Activated CD4-positive, alpha-beta memory T cell treated with anti-CD3 and anti-CD28 coated beads for 36 hours (primary cell): ENCODE data around the gene SMIM31. TPM values are rescaled to one million over a fixed set of nuclear protein-coding genes. Genes with fewer than 3 reads are reported as not detected.

Experiments
- CTCF ChIA-PET: fragments of 350-600 bp; sonication (Branson Sonifier 250); formaldehyde crosslinking; loops from one replicate; lab custom pipeline; 2021; ENCODE audit warnings: antibody characterized with exemption, inconsistent platforms; lab: Charles Lee
- POLR2A ChIA-PET: fragments of 350-600 bp; sonication (Branson Sonifier 250); formaldehyde crosslinking; loops from one replicate; lab custom pipeline; 2021; ENCODE audit warnings: antibody characterized with exemption; lab: Charles Lee
- DNase-seq: peaks from one replicate; pipeline ENCODE4 v3.0.0-alpha.2; 2020
- H3K27ac Mint-ChIP-seq: one replicate; pipeline ENCODE4 v1.8.0; 2021; ENCODE audit warnings: mixed read lengths
- H3K27me3 Mint-ChIP-seq: one replicate; pipeline ENCODE4 v1.8.0; 2021; ENCODE audit warnings: mixed read lengths
- H3K36me3 Mint-ChIP-seq: one replicate; pipeline ENCODE4 v1.8.0; 2021; ENCODE audit warnings: mixed read lengths
- H3K4me1 Mint-ChIP-seq: one replicate; pipeline ENCODE4 v1.8.0; 2021; ENCODE audit warnings: low read depth, mixed read lengths
- H3K4me3 Mint-ChIP-seq: one replicate; pipeline ENCODE4 v1.8.0; 2021; ENCODE audit warnings: mild to moderate bottlenecking, mixed read lengths
- H3K9me3 Mint-ChIP-seq: one replicate; pipeline ENCODE4 v1.8.0; 2021; ENCODE audit warnings: mixed read lengths
- intact Hi-C: fragments of 100-400 bp; cut with micrococcal nuclease; formaldehyde crosslinking; loops from one replicate; pipeline ENCODE4 v1.15.1; 2023
- total RNA-seq, 2 experiments: library from RNA; stranded (reverse); gene quantifications; one replicate each; pipeline ENCODE4 v1.2.3, GENCODE V29; 2021

The SMIM31 gene
- total RNA-seq, 2 experiments from 2014 or later: not detected

DNA sequence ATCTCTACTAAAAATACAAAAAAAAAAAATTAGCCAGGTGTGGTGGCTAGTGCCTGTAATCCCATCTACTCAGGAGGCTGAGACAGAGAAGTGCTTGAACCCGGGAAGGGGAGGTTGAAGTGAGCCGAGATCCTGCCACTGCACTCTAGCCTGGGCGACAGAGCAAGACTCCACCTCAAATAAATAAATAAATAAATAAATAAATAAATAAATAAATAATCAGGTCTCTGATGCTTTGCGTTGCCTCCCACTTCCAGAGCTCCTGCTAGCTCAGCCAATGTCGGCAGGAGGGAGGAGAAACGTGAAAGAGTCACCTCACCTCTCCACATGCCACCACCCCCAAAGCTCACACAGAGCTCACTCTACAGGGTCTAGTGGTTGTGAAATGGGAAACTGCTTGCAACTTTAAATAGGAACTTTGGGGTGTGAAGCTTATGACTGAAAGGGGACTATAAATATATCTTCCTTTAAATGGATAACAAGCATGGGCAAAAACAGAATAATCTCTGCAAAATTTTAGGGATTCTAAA, 7.9 kb downstream of the SMIM31 start:
- no peaks in the 10 kb centered on the region for H3K9me3 Mint-ChIP-seq
- intact Hi-C loops: no loop called here
- DNase-seq: no peak
- H3K27ac Mint-ChIP-seq: no peak overlapping the region
- peaks cover 18% of the 10 kb centered on the region for H3K27me3 Mint-ChIP-seq
- no peaks in the 10 kb centered on the region for H3K36me3 Mint-ChIP-seq
- ChIA-PET CTCF (interaction anchor here (0.7 kb wide), 1 partner anchor 46 kb away, joined by 3 read pairs; no protein-coding TSS in a partner anchor), POLR2A (no interaction called here)
- no peak overlapping the region for H3K4me3 Mint-ChIP-seq
- H3K4me1 Mint-ChIP-seq: no peaks in the 10 kb centered on the region

DNA sequence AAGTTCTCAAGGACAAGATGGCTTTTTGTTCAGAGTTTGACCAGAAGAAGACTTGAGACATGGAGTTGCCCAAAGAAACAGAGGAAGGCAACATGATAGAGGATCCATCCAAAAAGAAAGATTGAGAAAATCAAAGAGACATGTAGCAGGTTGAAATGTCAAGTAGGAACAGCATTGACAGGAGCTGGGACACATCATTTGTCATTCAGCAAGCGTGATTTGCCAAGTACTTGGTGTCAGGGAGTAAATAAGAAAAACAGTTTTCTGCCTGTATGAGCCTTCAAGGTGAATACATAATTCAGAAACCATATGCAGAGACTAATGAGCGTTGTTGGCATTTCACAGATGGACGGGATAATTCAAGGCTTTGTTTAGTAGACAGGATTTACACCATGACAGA, 11.2 kb downstream of the SMIM31 start:
- Mint-ChIP-seq H3K36me3 (no peaks in the 10 kb centered on the region), H3K9me3 (no peaks in the 10 kb centered on the region), H3K4me3 (no peak overlapping the region), H3K27me3 (peaks cover 20% of the 10 kb centered on the region), H3K27ac (no peak overlapping the region), H3K4me1 (no peaks in the 10 kb centered on the region)
- no peak for DNase-seq
- ChIA-PET POLR2A (no interaction called here), CTCF (no interaction called here)
- intact Hi-C loops: no loop called here

DNA sequence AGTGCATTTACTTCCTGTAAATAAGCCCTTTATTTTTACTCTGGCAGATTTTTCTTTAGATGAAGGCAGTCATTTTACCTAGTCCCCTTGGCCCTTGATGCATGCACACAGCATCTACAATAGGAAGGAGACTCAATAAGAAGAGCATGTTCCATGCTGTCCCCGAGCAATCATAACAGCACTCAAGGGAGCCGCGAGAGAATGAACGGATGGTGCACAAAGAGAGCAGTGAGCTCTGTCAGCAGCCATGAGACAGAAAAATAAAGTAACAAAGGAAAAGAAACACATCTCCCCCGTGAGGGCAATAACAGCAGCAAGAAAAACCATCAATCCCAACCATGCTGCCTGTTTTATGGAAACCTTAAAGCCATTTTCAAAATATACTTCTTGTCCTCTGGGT, 11.9 kb downstream of the SMIM31 start:
- Mint-ChIP-seq H3K27ac (no peak overlapping the region), H3K27me3 (peaks cover 18% of the 10 kb centered on the region), H3K4me1 (no peaks in the 10 kb centered on the region), H3K4me3 (no peak overlapping the region), H3K36me3 (no peaks in the 10 kb centered on the region), H3K9me3 (no peaks in the 10 kb centered on the region)
- CTCF ChIA-PET: no interaction called here
- DNase-seq: no peak
- intact Hi-C loops: no loop called here
- POLR2A ChIA-PET: no interaction called here

DNA sequence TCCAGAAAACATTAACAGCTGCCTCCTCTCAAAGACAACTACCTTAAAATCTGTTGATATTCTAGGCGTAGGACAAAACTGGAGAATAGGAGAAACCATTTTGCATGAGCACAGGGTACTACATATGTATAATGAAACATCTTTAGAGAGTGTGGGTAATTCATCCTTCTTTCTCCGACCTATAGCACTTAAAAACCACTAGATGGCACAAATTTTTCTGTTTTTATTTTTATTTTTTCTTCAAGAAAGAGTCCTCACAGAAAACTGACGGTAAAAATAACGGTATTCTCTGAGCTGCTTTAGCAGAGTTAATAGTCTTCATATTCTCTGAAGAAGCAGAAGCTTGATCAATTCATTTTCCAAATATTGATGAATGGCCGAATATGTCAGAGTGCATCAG, 14.6 kb downstream of the SMIM31 start:
- peaks cover 16% of the 10 kb centered on the region for H3K27me3 Mint-ChIP-seq
- H3K36me3 Mint-ChIP-seq: no peaks in the 10 kb centered on the region
- H3K4me3 Mint-ChIP-seq: no peak overlapping the region
- DNase-seq: no peak
- H3K27ac Mint-ChIP-seq: no peak overlapping the region
- H3K4me1 Mint-ChIP-seq: no peaks in the 10 kb centered on the region
- intact Hi-C loops: no loop called here
- ChIA-PET POLR2A (no interaction called here), CTCF (interaction anchor here (0.6 to 1.8 kb wide), 4 partner anchors 11 to 328 kb away, joined by 3 to 10 read pairs (median 3); no protein-coding TSS in a partner anchor)
- H3K9me3 Mint-ChIP-seq: no peaks in the 10 kb centered on the region

DNA sequence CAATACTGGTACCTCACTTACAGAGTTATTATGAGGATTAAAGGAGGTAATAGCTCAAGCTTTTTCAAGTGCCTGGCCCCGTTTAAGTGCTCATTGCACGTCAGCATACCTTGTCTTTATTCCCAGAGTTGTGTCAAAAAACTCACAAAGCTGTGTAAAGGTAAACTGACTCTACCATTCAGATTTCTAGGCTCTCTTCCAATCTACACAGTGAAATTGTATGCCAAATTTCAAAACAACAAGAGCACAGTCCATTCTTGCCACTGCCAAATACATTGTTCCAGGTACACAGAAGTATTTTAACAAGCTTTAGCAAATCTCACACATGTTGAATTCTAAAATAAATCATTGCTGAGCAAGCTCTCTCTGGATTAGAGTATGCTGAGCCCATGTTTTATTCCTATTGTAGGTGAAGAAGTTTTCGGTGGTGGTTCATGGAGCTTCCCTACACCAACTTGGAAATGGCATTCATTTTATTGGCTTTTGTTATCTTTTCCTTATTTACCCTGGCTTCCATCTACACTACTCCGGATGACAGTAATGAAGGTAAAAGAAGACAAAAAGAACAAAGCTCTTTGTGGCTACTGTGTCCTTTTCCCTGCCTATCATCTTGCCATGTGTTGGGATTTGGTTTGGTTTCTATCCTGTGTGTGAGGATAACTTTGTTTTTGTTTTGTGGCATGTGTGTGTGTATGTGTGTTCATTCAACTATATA, 16.2 kb downstream of the SMIM31 start:
- Mint-ChIP-seq H3K4me1 (no peaks in the 10 kb centered on the region), H3K27me3 (peaks cover 15% of the 10 kb centered on the region), H3K36me3 (no peaks in the 10 kb centered on the region), H3K9me3 (no peaks in the 10 kb centered on the region), H3K27ac (no peak overlapping the region), H3K4me3 (no peak overlapping the region)
- no peak for DNase-seq
- intact Hi-C loops: no loop called here
- ChIA-PET POLR2A (no interaction called here), CTCF (interaction anchor here (1.3 kb wide), 1 partner anchor 17 kb away, joined by 3 read pairs; no protein-coding TSS in a partner anchor)

DNA sequence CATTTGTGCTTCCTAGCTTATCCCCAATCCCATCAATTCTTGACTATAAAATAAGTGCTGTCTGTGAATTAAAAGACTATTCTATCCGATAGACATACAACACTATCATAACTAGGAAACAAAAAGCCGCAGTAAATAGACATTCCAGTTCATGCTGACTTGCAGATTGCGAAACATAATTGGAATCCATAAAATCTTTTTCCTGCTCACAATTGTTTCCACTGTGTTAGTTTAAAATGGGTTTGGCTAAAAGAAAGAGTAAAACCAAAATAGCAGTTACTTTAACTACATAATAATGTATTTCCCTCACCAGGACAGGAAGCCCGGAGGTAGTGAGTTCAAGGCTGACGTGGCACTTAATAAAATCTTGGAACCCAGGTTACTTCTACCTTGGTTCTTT, 17.2 kb downstream of the SMIM31 start:
- ChIA-PET CTCF (no interaction called here), POLR2A (no interaction called here)
- intact Hi-C loops: no loop called here
- no peak overlapping the region for H3K27ac Mint-ChIP-seq
- H3K9me3 Mint-ChIP-seq: no peaks in the 10 kb centered on the region
- no peak overlapping the region for H3K4me3 Mint-ChIP-seq
- no peak for DNase-seq
- H3K36me3 Mint-ChIP-seq: no peaks in the 10 kb centered on the region
- peaks cover 8% of the 10 kb centered on the region for H3K27me3 Mint-ChIP-seq
- no peaks in the 10 kb centered on the region for H3K4me1 Mint-ChIP-seq

DNA sequence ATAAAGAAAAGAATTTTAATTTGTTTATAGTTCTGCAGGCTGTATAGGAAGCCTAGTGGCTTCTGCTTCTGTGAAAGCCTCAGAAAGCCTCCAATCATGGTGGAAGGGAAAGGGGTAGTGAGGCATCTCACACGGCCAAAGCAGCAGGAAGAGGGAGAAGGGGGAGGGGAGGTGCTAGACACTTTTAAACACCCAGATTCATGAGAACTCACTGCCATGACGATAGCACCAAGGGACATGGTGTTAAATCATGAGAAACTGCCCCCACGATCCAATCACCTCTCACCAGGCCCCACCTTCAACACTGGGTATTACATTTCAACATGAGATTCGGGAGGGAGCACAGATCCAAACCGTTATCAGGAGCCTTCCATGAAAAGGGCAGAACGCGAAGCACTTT, 18.1 kb downstream of the SMIM31 start:
- intact Hi-C loops: no loop called here
- CTCF ChIA-PET: no interaction called here
- no peak for DNase-seq
- Mint-ChIP-seq H3K4me1 (no peaks in the 10 kb centered on the region), H3K4me3 (no peak overlapping the region), H3K36me3 (no peaks in the 10 kb centered on the region), H3K27me3 (peaks cover 6% of the 10 kb centered on the region), H3K9me3 (no peaks in the 10 kb centered on the region), H3K27ac (no peak overlapping the region)
- POLR2A ChIA-PET: no interaction called here

DNA sequence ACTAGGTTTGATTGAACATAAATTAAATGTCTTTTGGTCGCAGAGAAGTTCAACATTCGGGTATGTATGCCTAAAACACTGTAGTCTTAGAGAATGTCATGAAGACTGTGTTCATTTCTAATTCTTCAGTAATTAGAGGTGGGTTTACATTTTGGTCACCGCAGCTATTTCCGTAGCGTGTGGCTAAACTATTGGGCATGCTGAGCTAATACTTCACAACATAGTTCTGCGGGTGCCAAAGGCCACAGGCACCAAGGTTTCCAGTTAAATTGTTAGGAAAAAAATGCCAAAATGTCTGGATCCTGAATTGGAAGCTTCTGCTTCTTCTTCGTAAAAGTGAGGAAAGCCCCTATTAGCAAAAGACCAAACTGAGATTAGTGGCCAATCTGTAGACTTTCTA, 25.1 kb downstream of the SMIM31 start:
- Mint-ChIP-seq H3K27me3 (no peaks in the 10 kb centered on the region), H3K9me3 (no peaks in the 10 kb centered on the region), H3K4me3 (no peak overlapping the region), H3K4me1 (no peaks in the 10 kb centered on the region), H3K27ac (no peak overlapping the region), H3K36me3 (no peaks in the 10 kb centered on the region)
- POLR2A ChIA-PET: no interaction called here
- intact Hi-C loops: loop anchor here (2.0 kb wide), 1 partner anchor 318 kb away; no protein-coding TSS in a partner anchor
- CTCF ChIA-PET: interaction anchor here (0.9 to 1.1 kb wide), 2 partner anchors 11 to 694 kb away, joined by 3 to 4 read pairs; no protein-coding TSS in a partner anchor
- no peak for DNase-seq

DNA sequence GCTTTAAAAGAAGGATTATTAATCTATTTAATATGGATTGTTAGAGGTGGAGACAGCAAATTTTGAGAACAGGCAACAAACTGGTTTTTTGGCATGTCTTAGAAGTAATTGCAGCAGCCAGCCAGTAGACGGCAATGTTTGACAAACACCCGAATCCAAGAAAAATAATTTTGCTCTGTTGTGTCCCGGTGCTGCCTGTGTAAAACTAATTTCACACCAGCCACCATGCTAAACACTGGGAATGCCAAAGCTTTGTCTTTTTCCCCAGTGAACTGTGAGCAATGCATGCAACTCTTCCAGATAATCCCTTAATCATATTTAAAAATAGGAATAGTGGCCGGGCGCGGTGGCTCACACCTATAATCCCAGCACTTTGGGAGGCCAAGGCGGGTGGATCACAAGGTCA, 25.9 kb downstream of the SMIM31 start:
- CTCF ChIA-PET: interaction anchor here (1.1 to 1.6 kb wide), 3 partner anchors 9 to 12 kb away, joined by 3 to 4 read pairs (median 3); no protein-coding TSS in a partner anchor
- H3K4me3 Mint-ChIP-seq: no peak overlapping the region
- no peaks in the 10 kb centered on the region for H3K4me1 Mint-ChIP-seq
- no peak overlapping the region for H3K27ac Mint-ChIP-seq
- no peaks in the 10 kb centered on the region for H3K36me3 Mint-ChIP-seq
- intact Hi-C loops: loop anchor here (2.0 to 10.0 kb wide), 2 partner anchors 317 to 685 kb away; no protein-coding TSS in a partner anchor
- H3K27me3 Mint-ChIP-seq: no peaks in the 10 kb centered on the region
- POLR2A ChIA-PET: no interaction called here
- peak; percentile 21 for DNase-seq
- no peaks in the 10 kb centered on the region for H3K9me3 Mint-ChIP-seq

DNA sequence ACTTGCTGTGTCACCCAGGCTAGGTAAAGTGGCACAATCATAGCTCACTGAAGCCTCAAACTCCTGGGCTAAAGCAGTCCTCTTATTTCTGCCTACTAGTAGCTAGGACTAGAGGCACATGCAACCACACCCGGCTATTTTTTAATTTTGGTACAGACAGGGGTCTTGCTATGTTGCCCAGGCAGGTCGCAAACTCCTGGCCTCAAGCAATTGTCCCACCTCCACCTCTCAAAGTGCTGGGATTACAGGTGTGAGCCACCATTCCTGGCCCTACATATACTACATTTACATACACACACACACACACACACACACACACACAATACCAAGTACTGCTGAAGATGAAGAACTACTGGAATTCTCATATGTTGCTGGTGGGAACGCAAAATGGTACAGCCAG, 26.9 kb downstream of the SMIM31 start:
- Mint-ChIP-seq H3K27me3 (no peaks in the 10 kb centered on the region), H3K27ac (no peak overlapping the region), H3K4me1 (no peaks in the 10 kb centered on the region), H3K4me3 (no peak overlapping the region), H3K36me3 (no peaks in the 10 kb centered on the region), H3K9me3 (no peaks in the 10 kb centered on the region)
- CTCF ChIA-PET: interaction anchor here (1.3 to 1.6 kb wide), 2 partner anchors 8 to 9 kb away, joined by 3 to 4 read pairs; no protein-coding TSS in a partner anchor
- no peak for DNase-seq
- intact Hi-C loops: loop anchor here (10.0 kb wide), 1 partner anchor 684 kb away; no protein-coding TSS in a partner anchor
- POLR2A ChIA-PET: no interaction called here

DNA sequence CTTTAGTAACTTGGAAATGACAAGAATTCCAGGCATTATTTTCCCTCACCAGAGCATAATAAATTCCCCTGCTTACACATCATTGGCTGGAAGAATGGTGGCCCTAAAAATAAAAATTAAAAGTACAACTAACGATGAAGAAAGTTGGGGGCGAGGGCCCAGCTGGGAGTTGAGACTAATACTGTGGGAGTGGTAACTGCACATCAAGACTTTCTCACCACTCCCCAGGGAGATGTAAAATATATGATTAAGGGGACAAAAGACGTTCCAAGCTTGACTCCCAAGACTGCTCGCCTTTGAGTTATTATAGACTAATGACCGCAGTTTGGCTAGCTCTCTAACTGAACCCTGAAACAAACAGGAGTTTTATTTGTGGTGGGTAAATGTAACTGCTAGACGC, 30.0 kb downstream of the SMIM31 start:
- Mint-ChIP-seq H3K4me3 (no peak overlapping the region), H3K36me3 (no peaks in the 10 kb centered on the region), H3K27me3 (no peaks in the 10 kb centered on the region), H3K9me3 (no peaks in the 10 kb centered on the region), H3K4me1 (no peaks in the 10 kb centered on the region), H3K27ac (no peak overlapping the region)
- POLR2A ChIA-PET: no interaction called here
- CTCF ChIA-PET: no interaction called here
- intact Hi-C loops: loop anchor here (10.0 kb wide), 1 partner anchor 681 kb away; no protein-coding TSS in a partner anchor
- DNase-seq: no peak

DNA sequence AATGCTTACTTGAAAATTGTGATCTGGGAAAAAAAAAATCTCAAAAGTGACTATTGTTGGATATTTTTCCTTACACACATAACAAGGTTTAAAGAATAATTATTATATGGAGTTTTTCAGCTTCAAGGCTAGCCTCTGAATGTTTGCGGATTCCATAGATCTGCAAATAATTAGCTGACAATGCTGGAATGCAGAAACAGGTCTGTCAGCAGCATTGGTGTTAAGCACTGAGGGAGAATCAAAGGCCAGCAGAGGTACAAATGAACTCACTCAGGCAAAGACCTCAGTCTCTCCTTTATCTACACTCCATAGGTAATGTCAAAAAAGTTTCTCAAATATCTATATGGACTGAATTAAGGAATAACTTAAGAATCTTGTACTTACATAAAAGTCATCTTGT, 35.1 kb downstream of the SMIM31 start:
- no peak for DNase-seq
- ChIA-PET CTCF (interaction anchor here (1.0 kb wide), 1 partner anchor 9 kb away, joined by 4 read pairs; no protein-coding TSS in a partner anchor), POLR2A (no interaction called here)
- intact Hi-C loops: loop anchor here (10.0 kb wide), 1 partner anchor 676 kb away; no protein-coding TSS in a partner anchor
- Mint-ChIP-seq H3K4me3 (no peak overlapping the region), H3K4me1 (no peaks in the 10 kb centered on the region), H3K27ac (no peak overlapping the region), H3K9me3 (no peaks in the 10 kb centered on the region), H3K36me3 (no peaks in the 10 kb centered on the region), H3K27me3 (no peaks in the 10 kb centered on the region)
